A673 (cell line): ENCODE data around the gene SMG7. TPM values are rescaled to one million over a fixed set of nuclear protein-coding genes. Genes with fewer than 3 reads are reported as not detected.
A peak's percentile ranks its signal among the peaks of the same experiment; 100 is the strongest.
"Not testable (repeated sequence)": the region's sequence is repeated elsewhere in the genome, so short reads cannot be mapped to it uniquely, and the experiment has no call there.

Experiments used
- Bru-seq: library from RNA; stranded (reverse); fragments of 400-500 nt; gene quantifications from one replicate; lab custom pipeline; 2021; lab: Mats Ljungman, UMichigan
- BruChase-seq, 2 experiments: library from RNA; stranded (reverse); fragments of 400-500 nt; gene quantifications; one replicate each; lab custom pipeline; 2021; lab: Mats Ljungman, UMichigan
- BruUV-seq: library from RNA; stranded (reverse); fragments of 400-500 nt; replicated peaks from 2 replicates; lab custom pipeline; 2021; lab: Mats Ljungman, UMichigan
- CTCF ChIA-PET: fragments of 300-600 bp; sonication (Branson Sonifier 250); formaldehyde crosslinking; loops from one replicate; lab custom pipeline; 2022; ENCODE audit warnings: antibody characterized with exemption; lab: Charles Lee
- POLR2A ChIA-PET: fragments of 300-600 bp; sonication (Branson Sonifier 250); formaldehyde crosslinking; loops from one replicate; lab custom pipeline; 2022; ENCODE audit warnings: antibody characterized with exemption; ENCODE audit not compliant: low non-redundant PET; lab: Charles Lee
- DNase-seq: peaks from one replicate; pipeline ENCODE4 v3.0.0-alpha.2; 2015; ENCODE audit warnings: low spot score
- H3K27ac ChIP-seq: fragments of 200-600 bp; sonication (generic); 2 replicates; pipeline ENCODE4 v1.5.1; 2016; ENCODE audit warnings: mixed run types, low read depth, mild to moderate bottlenecking, mixed read lengths, antibody characterized with exemption, low read length; ENCODE audit not compliant: poor library complexity, severe bottlenecking
- H3K27me3 ChIP-seq: fragments of 200-600 bp; sonication (generic); replicated peaks from 2 replicates; pipeline ENCODE4 v1.6.1; 2017; ENCODE audit warnings: mixed run types, low read depth, mild to moderate bottlenecking, mixed read lengths, antibody characterized with exemption, low read length; ENCODE audit not compliant: insufficient read depth, poor library complexity
- H3K36me3 ChIP-seq: fragments of 200-600 bp; sonication (generic); 2 replicates; pipeline ENCODE4 v1.6.1; 2016; ENCODE audit warnings: mixed run types, mild to moderate bottlenecking, mixed read lengths, antibody characterized with exemption, low read length; ENCODE audit not compliant: insufficient read depth, poor library complexity, severe bottlenecking
- H3K4me1 ChIP-seq: fragments of 200-600 bp; sonication (generic); 2 replicates; pipeline ENCODE4 v1.6.1; 2017; ENCODE audit warnings: mixed run types, mild to moderate bottlenecking, mixed read lengths, antibody characterized with exemption, low read length; ENCODE audit not compliant: insufficient read depth, poor library complexity, severe bottlenecking
- H3K4me3 ChIP-seq: fragments of 200-600 bp; sonication (generic); 2 replicates; pipeline ENCODE4 v1.5.1; 2016; ENCODE audit warnings: low read depth, mixed run types, mild to moderate bottlenecking, mixed read lengths, low read length; ENCODE audit not compliant: poor library complexity, severe bottlenecking
- H3K9me3 ChIP-seq: fragments of 200-600 bp; sonication (generic); 2 replicates; pipeline ENCODE4 v1.6.1; 2016; ENCODE audit warnings: mixed run types, low read depth, mild to moderate bottlenecking, mixed read lengths, antibody characterized with exemption, low read length; ENCODE audit not compliant: poor library complexity, severe bottlenecking
- EZH2 ChIP-seq: fragments of 200-600 bp; sonication (generic); IDR thresholded peaks from 2 replicates; pipeline ENCODE4 v1.6.1; 2017; ENCODE audit warnings: borderline replicate concordance, low read depth, mild to moderate bottlenecking, mixed read lengths, antibody characterized with exemption, low read length; ENCODE audit not compliant: poor library complexity, severe bottlenecking
- intact Hi-C: fragments of 100-400 bp; cut with micrococcal nuclease; formaldehyde crosslinking; loops from one replicate; pipeline ENCODE4 v1.10.0; 2022; ENCODE audit not compliant: unreplicated experiment
- long read RNA-seq: library from polyadenylated mRNA; stranded (forward); transcript quantifications from one replicate; pipeline ENCODE4 v2.0.0, GENCODE V29; 2022
- total RNA-seq: library from RNA; stranded (reverse); gene quantifications from 2 replicates; pipeline ENCODE4 v1.2.3, GENCODE V29; 2021
- TF ChIP-seq, protein P1 (sequence below): fragments of 300-800, 200-600 bp; sonication (generic); conservative IDR thresholded peaks from 2 replicates; pipeline ENCODE4 v1.5.1; 2017; ENCODE audit warnings: low read depth, mild to moderate bottlenecking, antibody characterized with exemption, low read length, moderate library complexity, mixed read lengths

Gene SMG7
- total RNA-seq, result 80.8 and 90.7 TPM in 2 replicates
- Bru-seq, nascent RNA, result percentile 94 among the genes with signal in this experiment
- percentile 91 among the genes with signal in this experiment for BruChase-seq, experiment 1, labeled RNA remaining after a 2-hour chase
- BruChase-seq, experiment 2, labeled RNA remaining after a 6-hour chase, result percentile 92 among the genes with signal in this experiment
- long read RNA-seq, full-length matches to known transcripts, result 21 of 75 reads
- long read RNA-seq, partial matches to known transcripts, result 15 of 75 reads
- long read RNA-seq, other reads (novel, unspliced or antisense), result 39 of 75 reads

- Histone ChIP-seq H3K27me3 (no peaks in the 10 kb centered on the region), H3K27ac (peak within 1 kb of the TSS; percentile 99), H3K4me3 (peak within 1 kb of the TSS; percentile 98), H3K4me1 (peaks cover 14% of the 10 kb centered on the region), H3K9me3 (no peaks in the 10 kb centered on the region), H3K36me3 (no peaks in the 10 kb centered on the region)
- POLR2A ChIA-PET, result no interaction called here
- CTCF ChIA-PET, result interaction anchor here (0.6 to 0.9 kb wide), 2 partner anchors 149 to 510 kb away, joined by 3 read pairs; no protein-coding TSS in a partner anchor
- no TSS peak for BruUV-seq
- TF ChIP-seq, protein P1, sequence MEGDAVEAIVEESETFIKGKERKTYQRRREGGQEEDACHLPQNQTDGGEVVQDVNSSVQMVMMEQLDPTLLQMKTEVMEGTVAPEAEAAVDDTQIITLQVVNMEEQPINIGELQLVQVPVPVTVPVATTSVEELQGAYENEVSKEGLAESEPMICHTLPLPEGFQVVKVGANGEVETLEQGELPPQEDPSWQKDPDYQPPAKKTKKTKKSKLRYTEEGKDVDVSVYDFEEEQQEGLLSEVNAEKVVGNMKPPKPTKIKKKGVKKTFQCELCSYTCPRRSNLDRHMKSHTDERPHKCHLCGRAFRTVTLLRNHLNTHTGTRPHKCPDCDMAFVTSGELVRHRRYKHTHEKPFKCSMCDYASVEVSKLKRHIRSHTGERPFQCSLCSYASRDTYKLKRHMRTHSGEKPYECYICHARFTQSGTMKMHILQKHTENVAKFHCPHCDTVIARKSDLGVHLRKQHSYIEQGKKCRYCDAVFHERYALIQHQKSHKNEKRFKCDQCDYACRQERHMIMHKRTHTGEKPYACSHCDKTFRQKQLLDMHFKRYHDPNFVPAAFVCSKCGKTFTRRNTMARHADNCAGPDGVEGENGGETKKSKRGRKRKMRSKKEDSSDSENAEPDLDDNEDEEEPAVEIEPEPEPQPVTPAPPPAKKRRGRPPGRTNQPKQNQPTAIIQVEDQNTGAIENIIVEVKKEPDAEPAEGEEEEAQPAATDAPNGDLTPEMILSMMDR, result no peak
- TF ChIP-seq EZH2, result no peak
- intact Hi-C loops, result loop anchor here (5.0 to 10.0 kb wide), 2 partner anchors 445 to 508 kb away; no protein-coding TSS in a partner anchor
- no peak for DNase-seq
Observed at GRCh38 chr1:183472488-183473216, at the start of gene SMG7. Gene SMG7 (plus strand): TSS chr1:183472499. CDS start chr1:183472621, 122 bp downstream.

GRCh38 chr1:183423541-183423940 lies 48.8 kb upstream of the SMG7 start:
- no TSS peak for BruUV-seq
- POLR2A ChIA-PET, result no interaction called here

DNA sequence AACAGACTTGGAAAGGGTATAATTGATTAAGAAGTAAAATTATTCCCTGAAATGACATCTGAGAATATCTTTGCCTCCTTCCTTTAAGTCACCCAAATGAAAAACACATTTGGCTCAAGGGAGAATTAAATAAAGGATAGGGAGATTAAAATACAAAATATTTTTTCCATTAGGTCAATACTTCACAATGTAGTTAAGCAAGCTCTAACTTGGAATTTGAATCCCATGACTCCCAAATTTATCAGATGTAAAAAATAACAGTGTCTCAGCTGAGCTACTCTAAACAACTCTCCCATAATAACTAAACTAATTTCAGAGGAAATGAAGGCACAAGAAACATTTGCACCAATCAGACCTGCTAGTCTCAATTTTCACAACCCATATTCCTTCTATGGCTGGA lies 47.6 kb upstream of the SMG7 start:
- CTCF ChIA-PET, result no interaction called here
- H3K27me3 ChIP-seq, result peaks cover 50% of the 10 kb centered on the region
- BruUV-seq, result no TSS peak
- H3K4me3 ChIP-seq, result no peak overlapping the region
- POLR2A ChIA-PET, result no interaction called here
- no peak for DNase-seq
- no peak overlapping the region for H3K27ac ChIP-seq
- H3K9me3 ChIP-seq, result no peaks in the 10 kb centered on the region
- TF ChIP-seq, protein P1, result no peak
- no peak for TF ChIP-seq EZH2
- intact Hi-C loops, result no loop called here
- no peaks in the 10 kb centered on the region for H3K4me1 ChIP-seq
- H3K36me3 ChIP-seq, result no peaks in the 10 kb centered on the region

More at GRCh38 chr1:183423541-183423940, 48.8 kb upstream of the SMG7 start:
- Histone ChIP-seq H3K36me3 (no peaks in the 10 kb centered on the region), H3K4me1 (no peaks in the 10 kb centered on the region), H3K4me3 (no peak overlapping the region), H3K27ac (no peak overlapping the region), H3K27me3 (peaks cover 61% of the 10 kb centered on the region), H3K9me3 (no peaks in the 10 kb centered on the region)
- no peak for DNase-seq
- TF ChIP-seq, protein P1, result no peak
- TF ChIP-seq EZH2, result no peak
- intact Hi-C loops, result no loop called here
- CTCF ChIA-PET, result no interaction called here

GRCh38 chr1:183427591-183427990 lies 44.7 kb upstream of the SMG7 start:
- H3K36me3 ChIP-seq, POLR2A ChIA-PET, intact Hi-C loops, BruUV-seq, DNase-seq, CTCF ChIA-PET, H3K27ac ChIP-seq, H3K4me1 ChIP-seq, H3K4me3 ChIP-seq, H3K9me3 ChIP-seq: not testable (repeated sequence)
- H3K27me3 ChIP-seq, result peaks cover 23% of the 10 kb centered on the region
